Dedifferentiated amniotic fluid mesenchymal stem cell (primary cell): Measurements from ENCODE around the gene ZGPAT.

ENCODE experiments used
- DNase-seq: peaks from one replicate; pipeline ENCODE4 v3.0.0-alpha.2; 2016; ENCODE audit errors: extremely low spot score

Gene ZGPAT

GRCh38 chr20:63744574-63745423 is 37.0 kb downstream of the ZGPAT start:
- no peak for DNase-seq

GRCh38 chr20:63745424-63745805 is 37.6 kb downstream of the ZGPAT start:
- DNase-seq: no peak

- no peak for DNase-seq
Measured at GRCh38 chr20:63745961-63746731, 38.3 kb downstream of the ZGPAT start.

GRCh38 chr20:63746751-63747315 is 39.0 kb downstream of the ZGPAT start:
- DNase-seq: no peak

- DNase-seq: no peak
Measured at GRCh38 chr20:63747622-63748069, 39.8 kb downstream of the ZGPAT start.

GRCh38 chr20:63748070-63748933 is 40.5 kb downstream of the ZGPAT start:
- no peak for DNase-seq

- DNase-seq: no peak
Measured at GRCh38 chr20:63748934-63749270, 41.1 kb downstream of the ZGPAT start.

GRCh38 chr20:63749597-63750508 is 42.0 kb downstream of the ZGPAT start:
- no peak for DNase-seq

GRCh38 chr20:63750807-63751470 is 43.1 kb downstream of the ZGPAT start:
- no peak for DNase-seq

GRCh38 chr20:63751471-63752271 is 43.8 kb downstream of the ZGPAT start:
- no peak for DNase-seq

- DNase-seq: no peak
Measured at GRCh38 chr20:63752411-63753101, 44.7 kb downstream of the ZGPAT start.

- no peak for DNase-seq
Measured at GRCh38 chr20:63753381-63753780, 45.5 kb downstream of the ZGPAT start.

- no peak for DNase-seq
Measured at GRCh38 chr20:63754008-63754407, 46.2 kb downstream of the ZGPAT start.

GRCh38 chr20:63755933-63756647 is 48.3 kb downstream of the ZGPAT start:
- no peak for DNase-seq

- DNase-seq: no peak
Measured at GRCh38 chr20:63756648-63756991, 48.8 kb downstream of the ZGPAT start.

- no peak for DNase-seq
Measured at GRCh38 chr20:63758152-63758551, 50.3 kb downstream of the ZGPAT start.

- DNase-seq: no peak
Measured at GRCh38 chr20:63759377-63759901, 51.6 kb downstream of the ZGPAT start.
